MM.1S (cell line): Measurements from ENCODE around the gene CXCR1.
A peak's percentile ranks its signal among the peaks of the same experiment; 100 is the strongest.

Experiments
- DNase-seq: peaks from one replicate; pipeline ENCODE4 v3.0.0-alpha.2; 2015
- H2AFZ ChIP-seq: fragments of 300-600 bp; sonication (generic); 2 replicates; pipeline ENCODE4 v1.6.0; 2016; ENCODE audit warnings: antibody characterized with exemption, low read length
- H3F3A ChIP-seq: fragments of 300-600 bp; sonication (generic); 2 replicates; pipeline ENCODE4 v1.6.1; 2016; ENCODE audit warnings: mild to moderate bottlenecking, antibody characterized with exemption, low read length, moderate library complexity, mixed read lengths; ENCODE audit not compliant: insufficient read depth
- H3K27ac ChIP-seq: fragments of 300-600 bp; sonication (generic); 2 replicates; pipeline ENCODE4 v1.5.1; 2016; ENCODE audit warnings: mild to moderate bottlenecking, low read length
- H3K27me3 ChIP-seq: fragments of 300-600 bp; sonication (generic); replicated peaks from 2 replicates; pipeline ENCODE4 v1.6.0; 2016; ENCODE audit warnings: low read length; ENCODE audit not compliant: insufficient read depth
- H3K36me3 ChIP-seq: fragments of 300-600 bp; sonication (generic); replicated peaks from 2 replicates; pipeline ENCODE4 v1.6.1; 2016; ENCODE audit warnings: mild to moderate bottlenecking, low read length, mixed read lengths; ENCODE audit not compliant: insufficient read depth
- H3K4me1 ChIP-seq: fragments of 300-600 bp; sonication (generic); 2 replicates; pipeline ENCODE4 v1.6.1; 2016; ENCODE audit warnings: low read length, mixed read lengths
- H3K4me2 ChIP-seq: fragments of 300-600 bp; sonication (generic); 2 replicates; pipeline ENCODE4 v1.6.0; 2016; ENCODE audit warnings: low read depth, low read length
- H3K4me3 ChIP-seq: fragments of 300-600 bp; sonication (generic); 2 replicates; pipeline ENCODE4 v1.5.1; 2016; ENCODE audit warnings: low read length, mixed read lengths
- H3K79me2 ChIP-seq: fragments of 300-600 bp; sonication (generic); 2 replicates; pipeline ENCODE4 v1.6.1; 2016; ENCODE audit warnings: mixed run types, low read length, mixed read lengths
- H3K9ac ChIP-seq: fragments of 300-600 bp; sonication (generic); 2 replicates; pipeline ENCODE4 v1.6.1; 2016; ENCODE audit warnings: low read length, mixed read lengths
- H3K9me2 ChIP-seq: fragments of 300-600 bp; sonication (generic); replicated peaks from 2 replicates; pipeline ENCODE4 v1.6.1; 2016; ENCODE audit warnings: mild to moderate bottlenecking, low read length, mixed read lengths; ENCODE audit not compliant: insufficient read depth
- H3K9me3 ChIP-seq: fragments of 300-600 bp; sonication (generic); replicated peaks from 2 replicates; pipeline ENCODE4 v1.6.1; 2016; ENCODE audit warnings: mild to moderate bottlenecking, low read length, mixed read lengths; ENCODE audit not compliant: insufficient read depth
- H4K20me1 ChIP-seq: fragments of 300-600 bp; sonication (generic); 2 replicates; pipeline ENCODE4 v1.6.1; 2016; ENCODE audit warnings: mild to moderate bottlenecking, low read length, moderate library complexity, mixed read lengths; ENCODE audit not compliant: insufficient read depth
- EZH2 ChIP-seq: fragments of 300-600 bp; sonication (generic); optimal IDR thresholded peaks from 2 replicates; pipeline ENCODE3; 2017; ENCODE audit warnings: low read depth, mild to moderate bottlenecking, antibody characterized with exemption, low read length, mixed read lengths
- EZH2phosphoT487 ChIP-seq: fragments of 300-600 bp; sonication (generic); IDR thresholded peaks from 2 replicates; pipeline ENCODE4 v1.6.1; 2018; ENCODE audit warnings: antibody characterized with exemption, low read length
- TF ChIP-seq, protein P1 (sequence below): fragments of 300-600 bp; sonication (generic); IDR thresholded peaks from 2 replicates; pipeline ENCODE4 v1.5.1; 2016; ENCODE audit warnings: antibody characterized with exemption, low read length, mixed read lengths

Gene CXCR1

DNA sequence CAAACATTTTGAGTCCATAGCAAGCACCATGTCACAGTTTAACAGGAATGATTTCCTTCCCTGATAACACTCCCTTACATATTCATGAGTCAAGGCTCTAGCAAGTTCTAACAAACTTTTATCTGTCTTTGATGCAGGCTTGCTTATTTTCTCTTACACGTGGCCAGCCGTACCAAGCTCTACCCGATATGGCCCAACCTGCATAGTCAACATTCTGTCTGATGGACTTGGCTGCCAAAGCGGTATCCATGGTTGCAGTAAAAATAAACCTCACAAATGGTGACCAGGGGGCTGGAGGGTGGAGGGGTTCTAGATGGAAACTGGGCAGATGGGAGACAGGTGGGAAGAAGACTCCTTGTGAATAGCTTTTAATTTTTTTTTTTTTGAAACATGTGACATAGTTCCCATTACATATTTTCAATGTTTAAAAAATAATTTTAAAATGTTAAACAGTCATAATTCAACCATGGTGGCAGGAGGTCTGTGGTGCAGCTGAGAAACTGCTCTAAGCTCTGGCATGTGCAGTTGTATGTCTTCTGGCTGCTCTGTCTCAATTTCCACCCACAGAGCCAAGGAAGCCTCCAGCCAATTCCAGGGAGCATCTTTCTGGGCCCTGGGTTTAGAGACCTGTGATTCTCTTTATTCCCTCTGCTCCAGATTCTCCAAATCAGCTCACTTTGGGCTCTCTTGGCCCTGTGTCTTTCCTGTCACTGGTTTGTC is 20.7 kb upstream of the CXCR1 start:
- Histone ChIP-seq H4K20me1 (no peaks in the 10 kb centered on the region), H2AFZ (peak overlapping the region; percentile 35; the same call in 1 of the 2 replicates), H3K9me2 (no peaks in the 10 kb centered on the region), H3K4me3 (no peak overlapping the region), H3K4me1 (peaks cover 5% of the 10 kb centered on the region), H3K27ac (no peak overlapping the region), H3K36me3 (no peaks in the 10 kb centered on the region), H3K9me3 (no peaks in the 10 kb centered on the region), H3K27me3 (no peaks in the 10 kb centered on the region), H3K79me2 (no peaks in the 10 kb centered on the region), H3K9ac (no peak overlapping the region), H3K4me2 (no peak overlapping the region), H3F3A (no peaks in the 10 kb centered on the region)
- TF ChIP-seq EZH2phosphoT487 = no peak
- no peak for TF ChIP-seq EZH2
- TF ChIP-seq, protein P1, sequence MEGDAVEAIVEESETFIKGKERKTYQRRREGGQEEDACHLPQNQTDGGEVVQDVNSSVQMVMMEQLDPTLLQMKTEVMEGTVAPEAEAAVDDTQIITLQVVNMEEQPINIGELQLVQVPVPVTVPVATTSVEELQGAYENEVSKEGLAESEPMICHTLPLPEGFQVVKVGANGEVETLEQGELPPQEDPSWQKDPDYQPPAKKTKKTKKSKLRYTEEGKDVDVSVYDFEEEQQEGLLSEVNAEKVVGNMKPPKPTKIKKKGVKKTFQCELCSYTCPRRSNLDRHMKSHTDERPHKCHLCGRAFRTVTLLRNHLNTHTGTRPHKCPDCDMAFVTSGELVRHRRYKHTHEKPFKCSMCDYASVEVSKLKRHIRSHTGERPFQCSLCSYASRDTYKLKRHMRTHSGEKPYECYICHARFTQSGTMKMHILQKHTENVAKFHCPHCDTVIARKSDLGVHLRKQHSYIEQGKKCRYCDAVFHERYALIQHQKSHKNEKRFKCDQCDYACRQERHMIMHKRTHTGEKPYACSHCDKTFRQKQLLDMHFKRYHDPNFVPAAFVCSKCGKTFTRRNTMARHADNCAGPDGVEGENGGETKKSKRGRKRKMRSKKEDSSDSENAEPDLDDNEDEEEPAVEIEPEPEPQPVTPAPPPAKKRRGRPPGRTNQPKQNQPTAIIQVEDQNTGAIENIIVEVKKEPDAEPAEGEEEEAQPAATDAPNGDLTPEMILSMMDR = no peak
- DNase-seq = no peak

DNA sequence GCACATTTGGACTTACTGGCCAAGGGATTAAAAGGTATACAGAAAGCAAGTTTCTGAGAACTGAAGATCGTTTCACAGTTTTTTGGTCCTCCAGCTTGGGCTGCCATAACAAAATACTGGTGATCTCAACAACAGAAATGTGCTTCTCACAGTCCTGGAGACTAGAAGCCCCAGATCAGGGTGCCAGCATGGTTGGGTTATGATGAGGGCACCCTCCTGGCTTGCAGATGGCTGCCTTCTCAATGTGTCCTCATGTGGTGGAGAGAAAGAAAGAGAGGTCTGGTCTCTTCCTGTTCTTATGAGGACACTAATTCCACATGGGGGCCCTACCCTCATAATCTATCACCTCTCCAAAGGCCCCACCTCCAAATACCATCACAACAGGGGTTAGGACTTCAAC is 20.1 kb upstream of the CXCR1 start:
- H3K36me3 ChIP-seq = no peaks in the 10 kb centered on the region
- no peak overlapping the region for H3K27ac ChIP-seq
- H2AFZ ChIP-seq = peak overlapping the region; percentile 35
- H3F3A ChIP-seq = no peaks in the 10 kb centered on the region
- H3K9me3 ChIP-seq = no peaks in the 10 kb centered on the region
- peaks cover 5% of the 10 kb centered on the region for H3K4me1 ChIP-seq
- DNase-seq = no peak
- H3K9me2 ChIP-seq = no peaks in the 10 kb centered on the region
- H3K79me2 ChIP-seq = no peaks in the 10 kb centered on the region
- no peak for TF ChIP-seq EZH2
- no peak for TF ChIP-seq EZH2phosphoT487
- TF ChIP-seq, protein P1 = no peak
- no peak overlapping the region for H3K9ac ChIP-seq
- no peak overlapping the region for H3K4me3 ChIP-seq
- peak overlapping the region; percentile 35; the same call in 1 of the 2 replicates for H3K4me2 ChIP-seq
- H4K20me1 ChIP-seq = no peaks in the 10 kb centered on the region
- no peaks in the 10 kb centered on the region for H3K27me3 ChIP-seq

DNA sequence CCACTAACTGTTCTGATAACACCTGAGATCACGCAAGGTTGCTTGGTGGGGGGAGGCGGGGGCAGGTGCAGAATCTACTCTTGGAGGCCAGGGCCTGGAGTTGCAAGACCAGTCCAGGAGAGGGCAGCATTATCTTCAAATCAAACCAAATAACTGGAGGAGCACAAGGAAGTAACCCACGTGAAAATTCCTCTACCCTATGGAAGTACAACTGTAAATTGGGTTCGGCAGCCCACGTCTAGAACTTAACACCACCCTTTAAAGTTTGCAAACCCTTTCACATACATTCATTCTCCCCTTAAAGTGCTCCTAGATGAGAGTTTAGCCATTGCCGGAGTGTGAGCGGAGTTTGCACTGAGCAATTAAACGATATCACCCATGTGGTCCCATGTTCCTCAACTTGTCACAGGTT is 19.6 kb upstream of the CXCR1 start:
- Histone ChIP-seq H3K4me1 (peaks cover 5% of the 10 kb centered on the region), H3K4me3 (no peak overlapping the region), H2AFZ (peak overlapping the region; percentile 35), H3K36me3 (no peaks in the 10 kb centered on the region), H3K9me3 (no peaks in the 10 kb centered on the region), H3K79me2 (no peaks in the 10 kb centered on the region), H3K9me2 (no peaks in the 10 kb centered on the region), H4K20me1 (no peaks in the 10 kb centered on the region), H3K27me3 (no peaks in the 10 kb centered on the region), H3K9ac (no peak overlapping the region), H3K27ac (no peak overlapping the region), H3F3A (no peaks in the 10 kb centered on the region), H3K4me2 (peak overlapping the region; percentile 35)
- no peak for TF ChIP-seq EZH2
- no peak for TF ChIP-seq EZH2phosphoT487
- TF ChIP-seq, protein P1 = peak; percentile 82
- DNase-seq = peak; percentile 76
